Natural killer cell (primary cell): ENCODE results near the gene MGAT3. TPM values are rescaled to one million over a fixed set of nuclear protein-coding genes. Genes with fewer than 3 reads are reported as not detected.

Experiments used
- ATAC-seq, 3 donors: fragments of 150-1000 bp in 2 of 3; fragments of 200-7000 bp in 1 of 3; cut with Tn5 transposase; 1 replicate in 1 of 3; 2 replicates in 2 of 3; pipeline ENCODE4 v1.10.0; 2021; ENCODE audit warnings: mild to moderate bottlenecking in 2 of 3, moderate library complexity in 2 of 3
- DNase-seq, 2 donors: peaks; one replicate each; pipeline versions ENCODE4 v3.0.0 to v3.0.0-alpha.2; 2013 to 2021; ENCODE audit warnings: mixed read lengths in 1 of 2
- H3K27ac ChIP-seq: one replicate; pipeline ENCODE4 v1.5.1; 2013; ENCODE audit warnings: mild to moderate bottlenecking, low read length
- H3K27me3 ChIP-seq: one replicate; pipeline ENCODE4 v1.6.1; 2013; ENCODE audit warnings: low read length; ENCODE audit not compliant: control insufficient read depth, insufficient read depth
- H3K36me3 ChIP-seq: one replicate; pipeline ENCODE4 v1.6.1; 2013; ENCODE audit warnings: low read length; ENCODE audit not compliant: control insufficient read depth, insufficient read depth
- H3K4me1 ChIP-seq: one replicate; pipeline ENCODE4 v1.6.1; 2013; ENCODE audit warnings: low read length; ENCODE audit not compliant: control insufficient read depth, insufficient read depth
- H3K4me3 ChIP-seq: one replicate; pipeline ENCODE4 v1.5.1; 2013; ENCODE audit warnings: low read length
- H3K9me3 ChIP-seq: one replicate; pipeline ENCODE4 v1.6.1; 2013; ENCODE audit warnings: low read length; ENCODE audit not compliant: control insufficient read depth, insufficient read depth
- H3K27ac Mint-ChIP-seq, 2 donors: one replicate each; pipeline ENCODE4 v1.8.0; 2022; ENCODE audit warnings: mild to moderate bottlenecking in 2 of 2, mixed read lengths in 2 of 2, moderate library complexity in 1 of 2
- H3K27me3 Mint-ChIP-seq, 2 donors: one replicate each; pipeline ENCODE4 v1.8.0; 2022; ENCODE audit warnings: low read depth in 2 of 2, mixed read lengths in 2 of 2
- H3K36me3 Mint-ChIP-seq: one replicate; pipeline ENCODE4 v1.8.0; 2022; ENCODE audit warnings: mixed read lengths
- H3K4me1 Mint-ChIP-seq, 2 donors: one replicate each; pipeline ENCODE4 v1.8.0; 2022; ENCODE audit warnings: mixed read lengths in 2 of 2
- H3K4me3 Mint-ChIP-seq: one replicate; pipeline ENCODE4 v1.8.0; 2022; ENCODE audit warnings: mild to moderate bottlenecking, moderate library complexity, mixed read lengths
- H3K9me3 Mint-ChIP-seq, 2 donors: one replicate each; pipeline ENCODE4 v1.8.0; 2022; ENCODE audit warnings: mixed read lengths in 2 of 2
- WGBS: methylation state at CpG from one replicate; pipeline ENCODE4 v1.1.7; 2013; ENCODE audit warnings: missing lambda C conversion rate; ENCODE audit not compliant: insufficient coverage; 5-methylcytosine and 5-hydroxymethylcytosine counted together
- intact Hi-C: fragments of 100-400 bp; cut with micrococcal nuclease; formaldehyde crosslinking; loops from one replicate; pipeline ENCODE4 v1.14.2; 2022
- total RNA-seq, 4 donors: library from RNA; stranded (reverse); fragments of 120-200 nt in 1 of 4; gene quantifications; one replicate each; pipeline versions ENCODE4 v1.2.3 to v1.2.4, GENCODE V29; 2013 to 2022
- TF ChIP-seq, protein P1 (sequence below): fragments of 200-600 bp; IDR thresholded peaks from one replicate; pipeline ENCODE4 v1.8.0; 2022; ENCODE audit warnings: antibody characterized with exemption

The MGAT3 gene
- total RNA-seq, 3 donors from 2014 or later (not counting 1 experiment from before 2014, with no cell fraction given): 0.09 to 13.7 (median 0.11) TPM

DNA sequence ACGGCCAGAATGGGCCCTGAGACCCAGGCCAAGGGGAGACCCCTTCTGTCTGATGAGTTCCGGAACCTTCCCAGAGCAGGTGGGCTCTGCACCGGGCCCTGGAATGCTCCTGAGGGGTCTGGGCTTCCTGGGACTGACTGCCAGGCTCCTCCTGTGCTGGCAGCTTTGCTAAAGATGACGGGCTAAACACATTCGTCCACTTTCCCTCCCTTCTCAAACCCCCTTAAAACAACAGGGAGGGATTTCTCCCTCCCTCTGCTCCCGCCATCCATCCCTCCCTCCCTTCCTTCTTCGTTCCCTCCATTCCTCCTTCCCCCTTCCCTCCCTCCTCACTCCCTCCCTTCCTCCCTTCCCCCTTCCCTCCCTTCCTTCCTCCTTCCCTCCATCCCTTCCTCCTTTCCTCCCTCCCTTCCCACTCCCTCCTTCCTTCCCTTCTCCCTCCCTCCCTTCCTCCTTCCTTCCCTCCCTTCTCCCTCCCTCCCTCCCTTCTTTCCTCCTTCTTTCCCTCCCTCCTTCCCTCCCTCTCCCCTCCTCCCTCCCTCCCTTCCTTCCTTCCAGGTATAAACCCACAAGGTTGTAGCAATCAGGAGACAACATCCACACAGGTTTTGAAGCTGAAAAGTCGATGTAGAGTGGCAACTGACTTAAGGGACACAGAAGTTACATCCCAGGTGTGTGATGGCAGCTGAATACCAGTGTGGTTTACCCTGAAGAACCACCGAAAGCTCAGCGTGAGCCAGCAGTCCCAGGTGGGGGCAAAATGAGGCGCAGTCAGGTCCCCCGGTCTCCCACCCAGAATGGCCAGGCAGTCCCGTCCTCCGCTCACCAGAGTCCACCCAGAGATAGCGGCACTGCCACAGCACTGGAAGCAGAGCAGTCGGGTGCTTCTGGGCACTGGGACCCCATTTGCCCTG, 18.8 kb upstream of the MGAT3 start:
- Mint-ChIP-seq H3K27me3 (peaks cover 0 to 9% of the 10 kb centered on the region in 2 donors), H3K4me3 (no peak overlapping the region), H3K4me1 (no peaks in the 10 kb centered on the region), H3K27ac (no peak overlapping the region), H3K9me3 (no peaks in the 10 kb centered on the region), H3K36me3 (no peaks in the 10 kb centered on the region)
- no peak overlapping the region for H3K27ac ChIP-seq
- ATAC-seq (no peak), DNase-seq (no peak)
- no peaks in the 10 kb centered on the region for H3K9me3 ChIP-seq
- H3K36me3 ChIP-seq: no peaks in the 10 kb centered on the region
- TF ChIP-seq, protein P1, sequence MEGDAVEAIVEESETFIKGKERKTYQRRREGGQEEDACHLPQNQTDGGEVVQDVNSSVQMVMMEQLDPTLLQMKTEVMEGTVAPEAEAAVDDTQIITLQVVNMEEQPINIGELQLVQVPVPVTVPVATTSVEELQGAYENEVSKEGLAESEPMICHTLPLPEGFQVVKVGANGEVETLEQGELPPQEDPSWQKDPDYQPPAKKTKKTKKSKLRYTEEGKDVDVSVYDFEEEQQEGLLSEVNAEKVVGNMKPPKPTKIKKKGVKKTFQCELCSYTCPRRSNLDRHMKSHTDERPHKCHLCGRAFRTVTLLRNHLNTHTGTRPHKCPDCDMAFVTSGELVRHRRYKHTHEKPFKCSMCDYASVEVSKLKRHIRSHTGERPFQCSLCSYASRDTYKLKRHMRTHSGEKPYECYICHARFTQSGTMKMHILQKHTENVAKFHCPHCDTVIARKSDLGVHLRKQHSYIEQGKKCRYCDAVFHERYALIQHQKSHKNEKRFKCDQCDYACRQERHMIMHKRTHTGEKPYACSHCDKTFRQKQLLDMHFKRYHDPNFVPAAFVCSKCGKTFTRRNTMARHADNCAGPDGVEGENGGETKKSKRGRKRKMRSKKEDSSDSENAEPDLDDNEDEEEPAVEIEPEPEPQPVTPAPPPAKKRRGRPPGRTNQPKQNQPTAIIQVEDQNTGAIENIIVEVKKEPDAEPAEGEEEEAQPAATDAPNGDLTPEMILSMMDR: no peak
- intact Hi-C loops: no loop called here
- no peaks in the 10 kb centered on the region for H3K27me3 ChIP-seq
- WGBS: 41% methylated on average over 16 of the region's 16 CpGs
- H3K4me3 ChIP-seq: no peak overlapping the region
- H3K4me1 ChIP-seq: peaks cover 10% of the 10 kb centered on the region

DNA sequence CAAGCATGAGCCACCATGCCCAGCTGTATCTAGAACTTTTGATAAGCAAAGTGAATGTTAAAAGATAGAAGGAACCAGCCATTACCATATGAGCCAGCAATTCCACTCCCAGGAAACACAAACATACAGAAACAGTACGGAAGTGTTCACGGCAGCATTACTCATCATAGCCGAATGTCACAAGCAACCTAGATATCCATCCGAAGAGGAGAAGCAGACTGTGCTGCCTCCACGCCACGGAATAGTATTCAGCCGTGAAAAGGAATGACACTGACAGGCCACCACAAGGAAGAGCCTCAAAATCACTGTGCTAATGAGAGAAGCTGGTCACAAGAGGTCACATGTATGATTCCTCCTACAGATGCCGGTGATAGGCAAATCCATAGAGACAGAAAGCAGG, 17.6 kb upstream of the MGAT3 start:
- Mint-ChIP-seq H3K4me3 (peak overlapping the region; percentile 9), H3K9me3 (no peaks in the 10 kb centered on the region), H3K4me1 (no peaks in the 10 kb centered on the region), H3K27ac (no peak overlapping the region), H3K36me3 (no peaks in the 10 kb centered on the region), H3K27me3 (peaks cover 0 to 9% of the 10 kb centered on the region in 2 donors)
- Histone ChIP-seq H3K27me3 (no peaks in the 10 kb centered on the region), H3K9me3 (no peaks in the 10 kb centered on the region), H3K4me1 (peaks cover 10% of the 10 kb centered on the region), H3K27ac (no peak overlapping the region), H3K4me3 (no peak overlapping the region), H3K36me3 (no peaks in the 10 kb centered on the region)
- WGBS: 83% methylated on average over 8 of the region's 8 CpGs
- DNase-seq (no peak), ATAC-seq (peak in 2 of 3 donors; percentile 29 to 40)
- TF ChIP-seq, protein P1: no peak
- intact Hi-C loops: no loop called here

DNA sequence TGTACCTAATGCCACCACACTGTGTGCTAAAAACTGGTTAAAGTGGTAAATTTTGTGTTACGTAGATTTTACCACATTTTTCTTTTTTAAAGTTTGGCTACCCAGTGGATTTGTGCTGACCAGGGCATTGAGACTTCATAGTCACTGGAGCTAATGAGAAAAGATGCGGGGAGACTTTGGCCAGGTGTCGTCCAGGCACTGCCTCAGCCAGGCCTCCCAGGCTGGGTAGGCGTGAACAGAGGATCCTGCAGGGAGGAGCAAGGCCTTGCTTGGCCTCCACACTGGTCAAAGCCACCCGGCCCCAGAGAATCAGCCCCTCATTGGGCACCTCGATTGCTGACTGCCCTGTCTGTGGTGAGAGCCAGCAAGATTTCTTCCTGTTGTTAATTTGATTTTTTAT, 13.4 kb upstream of the MGAT3 start:
- Mint-ChIP-seq H3K27ac (no peak overlapping the region), H3K36me3 (no peaks in the 10 kb centered on the region), H3K27me3 (peaks cover 3 to 9% of the 10 kb centered on the region in 2 donors), H3K4me3 (no peak overlapping the region), H3K4me1 (peaks cover 10% of the 10 kb centered on the region in 2 donors), H3K9me3 (no peaks in the 10 kb centered on the region)
- Histone ChIP-seq H3K4me1 (peaks cover 33% of the 10 kb centered on the region), H3K36me3 (no peaks in the 10 kb centered on the region), H3K27ac (no peak overlapping the region), H3K4me3 (no peak overlapping the region), H3K9me3 (no peaks in the 10 kb centered on the region), H3K27me3 (no peaks in the 10 kb centered on the region)
- DNase-seq (no peak), ATAC-seq (no peak)
- intact Hi-C loops: no loop called here
- TF ChIP-seq, protein P1: no peak
- 91% methylated on average over 6 of the region's 6 CpGs for WGBS
